DOHH2 (cell line): ENCODE measurements around the gene MTURN.

Experiments
- CTCF ChIP-seq: fragments of 200-600 bp; sonication (generic); IDR thresholded peaks from one replicate; pipeline ENCODE4 v1.5.1; 2014; ENCODE audit warnings: antibody characterized with exemption, mild to moderate bottlenecking, low read depth, low read length; ENCODE audit not compliant: poor library complexity, severe bottlenecking
- EZH2phosphoT487 ChIP-seq: fragments of 200-600 bp; sonication (generic); IDR thresholded peaks from 2 replicates; pipeline ENCODE4 v1.6.1; 2017; ENCODE audit warnings: borderline replicate concordance, mild to moderate bottlenecking, antibody characterized with exemption, low read length, moderate library complexity, mixed read lengths

- TF ChIP-seq CTCF (no peak), EZH2phosphoT487 (no peak)
These were observed 25.5 kb downstream of the MTURN start for GRCh38 chr7:30160329-30160728.
